H9 (cell line): ENCODE measurements around the gene DAAM2. TPM values are rescaled to one million over a fixed set of nuclear protein-coding genes. Genes with fewer than 3 reads are reported as not detected.
A peak's percentile ranks its signal among the peaks of the same experiment; 100 is the strongest.

ENCODE experiments used
- DNase-seq: peaks from one replicate; pipeline ENCODE4 v3.0.0-alpha.2; 2017
- H2AFZ ChIP-seq: one replicate; pipeline ENCODE4 v1.6.1; 2013; ENCODE audit warnings: mild to moderate bottlenecking, low read length, control low read depth, moderate library complexity
- H2AK5ac ChIP-seq: 2 replicates; pipeline ENCODE4 v1.6.1; 2013; ENCODE audit warnings: low read length, control low read depth, mixed read lengths; ENCODE audit not compliant: insufficient read length
- H2BK120ac ChIP-seq: one replicate; pipeline ENCODE4 v1.6.1; 2013; ENCODE audit warnings: low read depth, mild to moderate bottlenecking, low read length, control low read depth, inconsistent platforms; ENCODE audit not compliant: poor library complexity, severe bottlenecking
- H2BK12ac ChIP-seq: 2 replicates; pipeline ENCODE4 v1.6.1; 2013; ENCODE audit warnings: low read length, control low read depth, mixed read lengths, low read depth; ENCODE audit not compliant: insufficient read length
- H2BK15ac ChIP-seq: 2 replicates; pipeline ENCODE4 v1.6.1; 2013; ENCODE audit warnings: low read depth, low read length, control low read depth
- H2BK20ac ChIP-seq: one replicate; pipeline ENCODE4 v1.6.1; 2013; ENCODE audit warnings: low read depth, mild to moderate bottlenecking, low read length, control low read depth, inconsistent platforms; ENCODE audit not compliant: poor library complexity, severe bottlenecking
- H2BK5ac ChIP-seq: 2 replicates; pipeline ENCODE4 v1.6.1; 2013; ENCODE audit warnings: low read length, control low read depth, mixed read lengths; ENCODE audit not compliant: insufficient read length
- H3K14ac ChIP-seq: 2 replicates; pipeline ENCODE4 v1.6.1; 2013; ENCODE audit warnings: low read length, control low read depth; ENCODE audit not compliant: insufficient read depth
- H3K18ac ChIP-seq: 2 replicates; pipeline ENCODE4 v1.6.1; 2013; ENCODE audit warnings: low read depth, mild to moderate bottlenecking, mixed read lengths, low read length, control low read depth; ENCODE audit not compliant: insufficient read length
- H3K23ac ChIP-seq: 2 replicates; pipeline ENCODE4 v1.6.1; 2013; ENCODE audit warnings: low read length, control low read depth, mixed read lengths, low read depth; ENCODE audit not compliant: insufficient read length
- H3K23me2 ChIP-seq: 2 replicates; pipeline ENCODE4 v1.6.1; 2013; ENCODE audit warnings: low read depth, mild to moderate bottlenecking, mixed read lengths, low read length, control low read depth; ENCODE audit not compliant: insufficient read length, poor library complexity, severe bottlenecking
- H3K27ac ChIP-seq: 2 replicates; pipeline ENCODE4 v1.5.1; 2013; ENCODE audit warnings: low read length, control low read depth, mixed read lengths, low read depth; ENCODE audit not compliant: insufficient read length
- H3K27me3 ChIP-seq: 2 replicates; pipeline ENCODE4 v1.6.1; 2013; ENCODE audit warnings: low read length, control low read depth, inconsistent platforms; ENCODE audit not compliant: insufficient read depth
- H3K4ac ChIP-seq: 2 replicates; pipeline ENCODE4 v1.6.1; 2013; ENCODE audit warnings: low read depth, mild to moderate bottlenecking, control low read depth, inconsistent platforms, low read length, moderate library complexity
- H3K4me1 ChIP-seq: 2 replicates; pipeline ENCODE4 v1.6.1; 2013; ENCODE audit warnings: low read length, control low read depth, inconsistent platforms; ENCODE audit not compliant: insufficient read depth
- H3K4me2 ChIP-seq: 2 replicates; pipeline ENCODE4 v1.6.1; 2013; ENCODE audit warnings: low read length, control low read depth, mixed read lengths; ENCODE audit not compliant: insufficient read length, insufficient read depth
- H3K56ac ChIP-seq: 2 replicates; pipeline ENCODE4 v1.6.1; 2013; ENCODE audit warnings: low read depth, mild to moderate bottlenecking, mixed read lengths, low read length, control low read depth; ENCODE audit not compliant: insufficient read length
- H3K79me1 ChIP-seq: 2 replicates; pipeline ENCODE4 v1.6.1; 2013; ENCODE audit warnings: low read depth, mild to moderate bottlenecking, moderate library complexity, low read length, control low read depth, inconsistent platforms; ENCODE audit not compliant: insufficient read depth, poor library complexity, severe bottlenecking
- H3K79me2 ChIP-seq: 2 replicates; pipeline ENCODE4 v1.6.1; 2013; ENCODE audit warnings: low read length, control low read depth, inconsistent platforms; ENCODE audit not compliant: insufficient read depth
- H3K9ac ChIP-seq: 2 replicates; pipeline ENCODE4 v1.6.1; 2013; ENCODE audit warnings: low read length, control low read depth, mixed read lengths; ENCODE audit not compliant: insufficient read length; ENCODE audit errors: extremely low read depth
- H3K9me3 ChIP-seq: one replicate; pipeline ENCODE4 v1.6.1; 2013; ENCODE audit warnings: low read depth, low read length, inconsistent platforms; ENCODE audit not compliant: control insufficient read depth
- H3T11ph ChIP-seq: one replicate; pipeline ENCODE4 v1.6.1; 2013; ENCODE audit warnings: mild to moderate bottlenecking, low read length, control low read depth, inconsistent platforms
- H4K20me1 ChIP-seq: one replicate; pipeline ENCODE4 v1.6.1; 2013; ENCODE audit not compliant: control insufficient read depth, insufficient read length, insufficient read depth
- H4K5ac ChIP-seq: 2 replicates; pipeline ENCODE4 v1.6.1; 2013; ENCODE audit warnings: low read depth, mild to moderate bottlenecking, mixed read lengths, low read length, control low read depth; ENCODE audit not compliant: insufficient read length
- H4K8ac ChIP-seq: replicated peaks from 2 replicates; pipeline ENCODE4 v1.6.1; 2013; ENCODE audit warnings: low read length, control low read depth, mixed read lengths, low read depth; ENCODE audit not compliant: insufficient read length
- H4K91ac ChIP-seq: 2 replicates; pipeline ENCODE4 v1.6.1; 2013; ENCODE audit warnings: low read depth, mild to moderate bottlenecking, moderate library complexity, mixed read lengths, low read length, control low read depth; ENCODE audit not compliant: insufficient read length
- H3K27ac Mint-ChIP-seq, 3 experiments: 2 replicates in 2 of 3; 3 replicates in 1 of 3; pipeline ENCODE4 v1.8.0; 2020 to 2021; ENCODE audit warnings: mixed read lengths in 3 of 3, mild to moderate bottlenecking in 1 of 3, moderate library complexity in 1 of 3
- H3K27me3 Mint-ChIP-seq: 2 replicates; pipeline ENCODE4 v1.8.0; 2021; ENCODE audit warnings: low read depth, mild to moderate bottlenecking, moderate library complexity, mixed read lengths
- H3K36me3 Mint-ChIP-seq, 3 experiments: 2 replicates in 2 of 3; 3 replicates in 1 of 3; pipeline ENCODE4 v1.8.0; 2020 to 2021; ENCODE audit warnings: low read depth in 3 of 3, mixed read lengths in 3 of 3; ENCODE audit not compliant: insufficient read depth in 1 of 3
- H3K4me1 Mint-ChIP-seq, 2 experiments: 2 replicates each; pipeline ENCODE4 v1.8.0; 2020; ENCODE audit warnings: mixed read lengths in 2 of 2
- H3K4me3 Mint-ChIP-seq, 2 experiments: 2 replicates in 1 of 2; 3 replicates in 1 of 2; pipeline ENCODE4 v1.8.0; 2020 to 2021; ENCODE audit warnings: mild to moderate bottlenecking in 2 of 2, mixed read lengths in 2 of 2, moderate library complexity in 1 of 2
- H3K9me3 Mint-ChIP-seq, 2 experiments: 2 replicates in 1 of 2; 3 replicates in 1 of 2; pipeline ENCODE4 v1.8.0; 2020; ENCODE audit warnings: mild to moderate bottlenecking in 2 of 2, mixed read lengths in 2 of 2, moderate library complexity in 1 of 2
- WGBS: extraction: QIAGEN DNeasy Blood & Tissue Kit; methylation state at CpG from one replicate; pipeline ENCODE4 v1.1.7; 2013; ENCODE audit warnings: missing lambda C conversion rate, low lambda C conversion rate, mixed read lengths; ENCODE audit not compliant: insufficient read length; ENCODE audit errors: extremely low coverage; 5-methylcytosine and 5-hydroxymethylcytosine counted together
- total RNA-seq: library from RNA; stranded (reverse); gene quantifications from 2 replicates; pipeline ENCODE4 v1.2.1, GENCODE V29; 2021
- TF ChIP-seq, protein P1 (sequence below): fragments of 200-600 bp; sonication (generic); conservative IDR thresholded peaks from 3 replicates; pipeline ENCODE4 v1.8.0; 2021; ENCODE audit warnings: antibody characterized with exemption, mild to moderate bottlenecking

The DAAM2 gene
- total RNA-seq, 1 experiment from 2014 or later: 1.1 TPM

DNA sequence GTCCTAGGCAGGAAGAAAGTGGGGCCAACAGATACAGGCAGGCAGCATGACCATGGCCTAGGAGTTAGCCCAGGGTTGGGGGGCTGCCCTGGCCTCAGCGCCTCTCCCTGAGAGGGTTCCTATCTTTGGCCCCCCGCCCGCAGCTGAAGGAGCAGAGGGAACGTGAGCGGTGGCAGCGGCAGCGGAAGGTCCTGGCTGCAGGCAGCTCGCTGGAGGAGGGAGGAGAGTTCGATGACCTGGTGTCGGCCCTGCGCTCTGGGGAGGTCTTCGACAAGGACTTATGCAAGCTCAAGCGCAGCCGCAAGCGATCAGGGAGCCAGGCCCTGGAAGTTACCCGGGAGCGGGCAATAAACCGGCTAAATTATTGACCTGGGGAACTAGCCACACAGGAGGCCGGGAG lies 109.5 kb downstream of the DAAM2 start:
- Mint-ChIP-seq H3K27ac (peak overlapping the region in 2 of 3 experiments; percentile 49 to 51; a peak in 1 of 7 replicates), H3K4me3 (no peak overlapping the region), H3K9me3 (peaks cover 0 to 2% of the 10 kb centered on the region in 2 experiments; a peak in 1 of 5 replicates), H3K36me3 (peaks cover 7 to 13% (median 9%) of the 10 kb centered on the region in 3 experiments), H3K27me3 (peaks cover 4% of the 10 kb centered on the region), H3K4me1 (peaks cover 15 to 16% of the 10 kb centered on the region in 2 experiments)
- Histone ChIP-seq H3K27me3 (no peaks in the 10 kb centered on the region), H2BK5ac (no peak overlapping the region), H3K18ac (no peak overlapping the region), H4K5ac (no peak overlapping the region), H3K23ac (no peak overlapping the region), H2BK120ac (no peak overlapping the region), H2BK20ac (no peak overlapping the region), H3K9ac (no peak overlapping the region), H3K79me1 (no peaks in the 10 kb centered on the region), H3K79me2 (no peaks in the 10 kb centered on the region), H3K4me1 (peaks cover 10% of the 10 kb centered on the region; the same call in 1 of the 2 replicates), H3K4me2 (no peak overlapping the region), H3K14ac (no peak overlapping the region), H2BK12ac (no peak overlapping the region), H3K56ac (no peak overlapping the region), H3K4ac (no peak overlapping the region), H3K9me3 (no peaks in the 10 kb centered on the region), H4K8ac (no peak overlapping the region), H3T11ph (no peak overlapping the region), H4K20me1 (no peaks in the 10 kb centered on the region), H4K91ac (no peak overlapping the region), H3K23me2 (no peaks in the 10 kb centered on the region), H3K27ac (no peak overlapping the region), H2BK15ac (no peak overlapping the region), H2AFZ (no peak overlapping the region), H2AK5ac (no peak overlapping the region)
- DNase-seq: no peak
- no CpG with 5 or more reads among the region's 19 CpGs for WGBS
- TF ChIP-seq, protein P1, sequence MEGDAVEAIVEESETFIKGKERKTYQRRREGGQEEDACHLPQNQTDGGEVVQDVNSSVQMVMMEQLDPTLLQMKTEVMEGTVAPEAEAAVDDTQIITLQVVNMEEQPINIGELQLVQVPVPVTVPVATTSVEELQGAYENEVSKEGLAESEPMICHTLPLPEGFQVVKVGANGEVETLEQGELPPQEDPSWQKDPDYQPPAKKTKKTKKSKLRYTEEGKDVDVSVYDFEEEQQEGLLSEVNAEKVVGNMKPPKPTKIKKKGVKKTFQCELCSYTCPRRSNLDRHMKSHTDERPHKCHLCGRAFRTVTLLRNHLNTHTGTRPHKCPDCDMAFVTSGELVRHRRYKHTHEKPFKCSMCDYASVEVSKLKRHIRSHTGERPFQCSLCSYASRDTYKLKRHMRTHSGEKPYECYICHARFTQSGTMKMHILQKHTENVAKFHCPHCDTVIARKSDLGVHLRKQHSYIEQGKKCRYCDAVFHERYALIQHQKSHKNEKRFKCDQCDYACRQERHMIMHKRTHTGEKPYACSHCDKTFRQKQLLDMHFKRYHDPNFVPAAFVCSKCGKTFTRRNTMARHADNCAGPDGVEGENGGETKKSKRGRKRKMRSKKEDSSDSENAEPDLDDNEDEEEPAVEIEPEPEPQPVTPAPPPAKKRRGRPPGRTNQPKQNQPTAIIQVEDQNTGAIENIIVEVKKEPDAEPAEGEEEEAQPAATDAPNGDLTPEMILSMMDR: no peak
